Activated CD4-positive, alpha-beta T cell treated with anti-CD3 and anti-CD28 coated beads, Interleukin-2, Interleukin-4, amounts not matched to agents 100 ng/mL and 50 ng/mL, durations not matched to agents 16 hours and 8 hours (primary cell): ENCODE measurements around the gene DLG2.
"Not testable (repeated sequence)": the region's sequence is repeated elsewhere in the genome, so short reads cannot be mapped to it uniquely, and the experiment has no call there.

Experiments
- DNase-seq: peaks from one replicate; pipeline ENCODE4 v3.0.0-alpha.2; 2020; ENCODE audit warnings: low spot score

The DLG2 gene

GRCh38 chr11:84993386-84993785 is 633.8 kb downstream of the DLG2 start:
- no peak for DNase-seq

- DNase-seq = no peak
These were observed 637.0 kb downstream of the DLG2 start for GRCh38 chr11:84990141-84990540.

- DNase-seq = not testable (repeated sequence)
These were observed 639.4 kb downstream of the DLG2 start for GRCh38 chr11:84987686-84988187.

- no peak for DNase-seq
These were observed 645.8 kb downstream of the DLG2 start for GRCh38 chr11:84981301-84981700.

GRCh38 chr11:84969103-84969502 is 658.0 kb downstream of the DLG2 start:
- no peak for DNase-seq

- no peak for DNase-seq
These were observed 661.7 kb downstream of the DLG2 start for GRCh38 chr11:84965484-84965883.

- DNase-seq = no peak
These were observed 663.9 kb downstream of the DLG2 start for GRCh38 chr11:84963240-84963639.

- DNase-seq = no peak
These were observed 665.1 kb downstream of the DLG2 start for GRCh38 chr11:84962018-84962417.

GRCh38 chr11:84958295-84958694 is 668.8 kb downstream of the DLG2 start:
- no peak for DNase-seq

- no peak for DNase-seq
These were observed 676.4 kb downstream of the DLG2 start for GRCh38 chr11:84950569-84951270.

- DNase-seq = no peak
These were observed 679.1 kb downstream of the DLG2 start for GRCh38 chr11:84947970-84948580.

GRCh38 chr11:84947070-84947469 is 680.1 kb downstream of the DLG2 start:
- DNase-seq = no peak

- no peak for DNase-seq
These were observed 696.3 kb downstream of the DLG2 start for GRCh38 chr11:84930863-84931262.

GRCh38 chr11:84929738-84930137 is 697.4 kb downstream of the DLG2 start:
- no peak for DNase-seq

GRCh38 chr11:84924154-84924692 is 702.9 kb downstream of the DLG2 start:
- DNase-seq = no peak

GRCh38 chr11:84923489-84923888 is 703.7 kb downstream of the DLG2 start:
- DNase-seq = no peak

GRCh38 chr11:84922836-84923235 is 704.3 kb downstream of the DLG2 start:
- no peak for DNase-seq

GRCh38 chr11:84922212-84922805 is 704.8 kb downstream of the DLG2 start:
- no peak for DNase-seq

GRCh38 chr11:84914511-84914910 is 712.6 kb downstream of the DLG2 start:
- no peak for DNase-seq

GRCh38 chr11:84909740-84910139 is 717.4 kb downstream of the DLG2 start:
- DNase-seq = no peak

GRCh38 chr11:84906995-84907394 is 720.1 kb downstream of the DLG2 start:
- DNase-seq = no peak

GRCh38 chr11:84905411-84905810 is 721.7 kb downstream of the DLG2 start:
- no peak for DNase-seq

- no peak for DNase-seq
These were observed 724.7 kb downstream of the DLG2 start for GRCh38 chr11:84902445-84902844.
